HG03432 (cell line): ENCODE results near the gene SMARCAL1.

ENCODE experiments used
- ATAC-seq: cut with Tn5 transposase; IDR thresholded peaks from one replicate; pipeline ENCODE4 v1.9.1; 2021; ENCODE audit warnings: mild to moderate bottlenecking, moderate library complexity; ENCODE audit not compliant: unreplicated experiment

SMARCAL1 gene

DNA sequence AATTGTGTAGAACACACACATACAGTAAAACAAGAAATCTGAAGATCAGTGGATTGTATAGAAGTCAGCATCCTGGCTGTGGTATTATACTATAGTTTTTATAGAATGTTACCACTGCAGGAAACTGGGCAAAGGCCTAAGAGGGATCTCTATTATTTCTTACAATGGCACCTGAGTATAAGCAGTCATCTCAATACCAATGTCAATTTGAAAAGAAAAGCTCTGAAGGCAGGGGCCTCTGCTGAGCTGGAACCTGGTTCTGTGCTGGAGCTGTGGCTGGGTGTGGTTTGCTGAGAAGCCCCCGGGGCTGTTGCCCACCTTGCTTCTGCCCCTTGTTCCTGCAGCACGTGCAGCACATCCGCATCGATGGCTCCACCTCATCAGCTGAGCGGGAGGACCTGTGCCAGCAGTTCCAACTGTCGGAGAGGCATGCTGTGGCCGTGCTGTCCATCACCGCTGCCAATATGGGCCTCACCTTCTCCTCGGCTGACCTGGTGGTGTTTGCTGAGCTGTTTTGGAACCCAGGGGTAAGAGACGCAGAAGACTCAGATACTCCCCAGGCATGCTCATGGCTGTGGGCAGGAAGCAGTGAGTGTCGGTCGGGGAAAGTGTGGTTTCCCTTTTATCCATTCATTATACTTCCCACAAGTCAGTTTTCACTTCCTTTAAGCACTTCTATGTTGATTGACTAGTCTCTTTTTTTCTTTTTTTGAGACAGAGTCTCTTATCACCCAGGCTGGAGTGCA lies 62.8 kb downstream of the SMARCAL1 start:
- ATAC-seq = peak; percentile 73

DNA sequence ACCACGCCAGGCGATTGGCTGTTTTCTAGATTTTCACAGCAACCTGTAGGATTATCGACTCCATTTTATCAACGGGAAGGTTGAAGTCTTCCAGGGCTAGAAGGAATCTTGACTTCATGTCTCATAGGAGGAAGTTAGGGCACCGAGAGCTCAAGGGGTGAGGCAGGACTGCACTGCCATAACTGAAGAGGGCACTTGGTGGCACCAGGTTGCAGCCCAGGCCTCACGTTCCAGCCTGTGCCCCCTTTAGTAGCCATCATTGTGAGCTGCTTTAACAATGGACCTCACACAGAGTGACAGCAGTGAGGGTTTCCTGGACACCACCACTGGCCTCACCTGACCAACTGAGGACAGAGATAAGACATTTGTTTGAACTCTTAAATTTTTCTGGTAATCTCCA lies 63.5 kb downstream of the SMARCAL1 start:
- ATAC-seq = no peak

DNA sequence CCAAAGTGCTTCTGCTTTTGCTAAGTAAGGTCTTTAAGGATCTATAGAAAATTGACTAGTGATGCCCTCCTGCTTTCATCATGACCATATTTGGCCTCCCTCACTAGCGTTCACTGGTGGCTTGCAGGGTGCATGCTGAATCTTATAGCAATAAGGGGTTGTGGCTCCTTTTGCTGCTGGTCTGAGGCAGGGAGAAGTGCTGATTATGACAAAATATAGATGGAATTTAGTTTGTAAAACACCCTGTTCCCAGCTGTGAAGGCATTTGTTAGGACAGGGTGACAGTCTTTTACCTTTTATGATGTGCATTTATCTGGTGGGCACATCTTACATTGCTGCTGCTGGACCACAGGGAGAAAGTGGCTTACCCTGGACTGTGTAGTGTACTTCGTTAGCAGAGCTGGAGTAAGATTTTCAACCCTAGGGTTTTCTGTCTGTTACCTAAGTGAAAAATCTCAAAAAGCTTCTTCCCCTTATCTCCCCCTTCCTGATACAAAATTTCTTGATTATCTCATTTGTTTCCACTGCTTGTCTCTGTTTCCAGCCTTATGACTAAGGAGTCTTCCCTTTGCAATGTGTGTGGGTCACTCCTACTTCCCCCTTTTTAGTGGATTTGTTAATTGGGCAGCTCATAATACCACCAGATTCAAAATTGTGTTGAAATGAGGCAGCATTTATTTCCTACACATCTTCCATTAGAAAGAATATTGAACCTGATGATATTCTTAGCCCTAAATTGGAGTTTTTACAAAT lies 65.2 kb downstream of the SMARCAL1 start:
- ATAC-seq = no peak

DNA sequence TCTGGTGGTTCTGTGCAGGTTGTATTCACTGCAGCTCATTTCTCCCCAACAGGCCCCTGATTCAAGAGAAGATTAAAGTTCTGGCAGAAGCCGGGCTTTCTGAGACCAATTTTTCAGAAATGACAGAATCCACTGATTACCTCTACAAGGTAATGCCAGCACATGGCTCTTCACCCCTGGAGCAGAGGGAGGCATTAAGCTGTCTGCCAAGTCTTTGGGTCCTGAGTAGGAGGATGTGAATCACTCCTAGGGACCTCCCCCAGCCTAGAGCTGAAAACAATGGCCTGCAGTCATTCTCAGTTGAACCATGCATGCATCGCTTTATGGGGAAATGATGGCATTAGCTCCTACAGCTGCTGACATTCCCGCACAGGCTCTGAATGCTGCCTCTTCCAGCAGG lies 65.9 kb downstream of the SMARCAL1 start:
- ATAC-seq = peak; percentile 63

GRCh38 chr2:216478791-216479190 lies 66.5 kb downstream of the SMARCAL1 start:
- no peak for ATAC-seq

- ATAC-seq = no peak
These were observed 67.9 kb downstream of the SMARCAL1 start for GRCh38 chr2:216480221-216480620.

DNA sequence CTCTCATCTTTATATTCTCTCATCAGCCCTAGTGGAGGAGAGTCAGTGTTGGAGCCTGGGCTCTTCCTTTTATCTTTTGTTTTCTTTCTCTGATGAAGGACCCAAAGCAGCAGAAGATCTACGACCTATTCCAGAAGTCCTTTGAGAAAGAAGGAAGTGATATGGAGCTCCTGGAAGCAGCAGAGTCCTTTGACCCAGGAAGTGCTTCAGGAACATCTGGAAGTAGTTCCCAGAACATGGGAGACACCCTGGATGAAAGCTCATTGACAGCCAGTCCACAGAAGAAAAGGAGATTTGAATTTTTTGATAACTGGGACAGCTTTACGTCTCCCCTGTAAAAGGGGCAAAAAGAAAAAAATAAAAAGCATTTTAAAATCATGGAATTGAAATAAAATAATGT lies 70.4 kb downstream of the SMARCAL1 start:
- no peak for ATAC-seq

DNA sequence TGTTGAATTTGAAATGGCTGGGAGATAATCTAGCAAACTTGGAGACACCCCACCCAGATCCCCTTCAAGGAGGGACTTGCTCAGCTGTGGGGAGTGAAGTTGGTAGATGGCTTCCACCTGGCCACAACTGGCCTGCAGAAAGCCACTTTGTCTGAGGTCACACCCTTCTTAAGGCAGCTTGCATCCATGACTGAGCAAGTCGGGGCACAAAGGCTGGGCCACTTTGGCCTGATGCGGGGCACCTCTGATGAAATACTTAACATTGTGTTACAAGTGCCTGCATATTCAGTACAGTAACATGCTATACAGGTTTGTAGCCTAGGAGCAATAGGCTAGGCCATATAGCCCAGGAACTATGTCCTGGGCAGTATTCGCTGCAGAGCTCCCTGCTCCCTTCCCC lies 73.0 kb downstream of the SMARCAL1 start:
- no peak for ATAC-seq

- no peak for ATAC-seq
These were observed 73.5 kb downstream of the SMARCAL1 start for GRCh38 chr2:216485745-216486144.

- no peak for ATAC-seq
These were observed 74.0 kb downstream of the SMARCAL1 start for GRCh38 chr2:216486271-216486670.

DNA sequence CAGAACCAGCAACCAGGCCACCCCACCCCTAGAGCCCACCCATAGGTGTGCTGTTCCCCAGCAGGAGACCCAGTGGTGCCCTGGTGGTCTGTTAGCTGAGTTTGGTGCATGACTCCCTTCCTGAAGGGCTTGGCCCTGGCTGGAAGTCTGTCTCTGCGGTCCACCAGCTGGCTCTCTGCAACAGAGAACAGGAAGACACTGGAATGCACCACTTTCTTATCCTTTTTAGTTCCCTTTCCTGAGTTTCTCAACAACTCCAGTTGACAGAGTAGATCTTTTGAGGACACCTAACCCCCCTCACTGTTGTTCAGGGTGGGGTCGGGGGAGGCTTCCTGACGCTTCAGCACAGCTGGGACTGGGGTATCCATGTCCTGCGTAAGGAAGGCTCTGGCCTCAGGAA lies 74.4 kb downstream of the SMARCAL1 start:
- no peak for ATAC-seq

GRCh38 chr2:216490061-216490460 lies 77.8 kb downstream of the SMARCAL1 start:
- ATAC-seq = no peak

DNA sequence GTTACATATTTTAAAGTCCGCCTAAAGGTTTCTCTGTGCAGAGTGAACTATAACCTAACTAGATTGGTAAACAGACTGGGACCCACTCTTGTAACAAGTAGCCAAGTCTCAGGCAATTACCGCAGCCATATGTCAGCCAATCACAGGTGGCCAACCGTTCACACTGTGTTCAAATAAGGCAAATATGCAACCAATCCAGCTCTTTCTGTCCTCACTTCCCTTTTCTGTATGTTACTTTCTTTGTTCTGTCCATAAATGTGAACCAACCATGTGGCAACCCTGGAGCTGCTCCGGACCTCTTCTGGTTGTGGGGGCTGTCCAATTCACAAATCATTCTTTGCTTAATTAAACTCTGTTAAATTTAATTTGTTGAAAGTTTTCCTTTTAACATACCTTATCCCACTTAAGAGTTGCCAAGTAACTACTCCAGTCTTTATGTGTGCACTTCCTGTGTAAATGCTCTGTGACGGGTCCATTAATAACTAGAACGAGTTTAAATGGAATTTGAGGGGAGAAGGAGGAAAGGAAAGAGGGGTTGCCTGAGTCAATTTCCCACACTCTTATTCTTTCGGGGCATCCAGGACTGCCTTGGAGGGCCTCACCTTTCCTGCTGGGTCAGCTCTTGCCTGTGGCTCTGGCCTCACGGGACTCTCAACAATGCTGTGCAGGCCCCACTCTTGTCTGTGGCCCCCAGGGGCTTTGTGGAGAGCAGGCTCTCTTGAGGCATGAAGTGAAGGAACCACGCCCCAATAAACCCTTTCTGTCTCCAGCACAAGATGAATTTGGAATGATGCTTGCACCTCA lies 79.7 kb downstream of the SMARCAL1 start:
- ATAC-seq = peak; percentile 77

- no peak for ATAC-seq
These were observed 80.5 kb downstream of the SMARCAL1 start for GRCh38 chr2:216492597-216493333.

DNA sequence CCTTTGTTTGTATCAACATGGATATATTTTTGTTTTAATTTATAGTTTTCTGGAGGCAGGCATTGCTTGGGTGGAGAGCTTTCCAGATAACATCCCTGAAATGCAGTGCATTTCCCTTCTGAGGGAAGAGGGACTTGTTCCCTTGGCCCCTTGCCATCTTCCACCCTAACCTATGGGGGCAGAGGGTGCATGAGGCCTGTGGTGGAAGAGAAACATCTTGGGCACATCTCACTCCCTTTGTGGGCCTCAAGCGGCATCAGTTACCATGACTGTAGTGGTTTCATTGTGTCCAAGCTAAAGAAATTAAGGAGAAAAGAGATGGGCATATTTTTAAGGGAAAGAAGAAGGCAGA lies 81.0 kb downstream of the SMARCAL1 start:
- ATAC-seq = no peak

GRCh38 chr2:216495656-216496055 lies 83.4 kb downstream of the SMARCAL1 start:
- ATAC-seq = peak; percentile 21

GRCh38 chr2:216497382-216498069 lies 85.2 kb downstream of the SMARCAL1 start:
- no peak for ATAC-seq

- ATAC-seq = no peak
These were observed 85.7 kb downstream of the SMARCAL1 start for GRCh38 chr2:216498070-216498378.

- peak; percentile 87 for ATAC-seq
These were observed 86.4 kb downstream of the SMARCAL1 start, which contains the start of gene RPL37A for GRCh38 chr2:216498379-216499352. RPL37A (plus strand) TSS chr2:216498844; CDS start chr2:216498875, 31 bp downstream.
